CD14-positive monocyte (primary cell): ENCODE results near the gene PPIE. TPM values are rescaled to one million over a fixed set of nuclear protein-coding genes. Genes with fewer than 3 reads are reported as not detected.
A peak's percentile ranks its signal among the peaks of the same experiment; 100 is the strongest.
"Not testable (repeated sequence)": the region's sequence is repeated elsewhere in the genome, so short reads cannot be mapped to it uniquely, and the experiment has no call there.

Experiments
- DNase-seq, 3 donors: peaks; one replicate each; pipeline ENCODE4 v3.0.0-alpha.2; 2011 to 2022
- H2AFZ ChIP-seq: 2 replicates; pipeline ENCODE4 v1.6.0; 2012; ENCODE audit warnings: mild to moderate bottlenecking, low read depth, low read length, inconsistent platforms; ENCODE audit not compliant: insufficient read depth, poor library complexity, severe bottlenecking
- H3K27ac ChIP-seq, 2 donors: 1 replicate in 1 of 2; 2 replicates in 1 of 2; pipeline ENCODE4 v1.5.1; 2012 to 2013; ENCODE audit warnings: low read length in 2 of 2, control low read depth in 1 of 2, inconsistent platforms in 1 of 2, low read depth in 1 of 2, mild to moderate bottlenecking in 1 of 2
- H3K27me3 ChIP-seq, 2 donors: one replicate each; pipeline versions ENCODE4 v1.6.0 to v1.6.1; 2011 to 2013; ENCODE audit warnings: low read length in 2 of 2; ENCODE audit not compliant: control insufficient read depth in 2 of 2, insufficient read depth in 2 of 2
- H3K36me3 ChIP-seq, 2 donors: replicated peaks in 1 of 2; 1 replicate in 1 of 2; 2 replicates in 1 of 2; pipeline versions ENCODE4 v1.5.1 to v1.6.1; 2012 to 2013; ENCODE audit warnings: low read length in 2 of 2, control low read depth in 1 of 2, inconsistent platforms in 1 of 2, mild to moderate bottlenecking in 1 of 2; ENCODE audit not compliant: insufficient read depth in 2 of 2, control insufficient read depth in 1 of 2
- H3K4me1 ChIP-seq, 2 donors: 1 replicate in 1 of 2; 2 replicates in 1 of 2; pipeline versions ENCODE4 v1.5.1 to v1.6.1; 2012 to 2013; ENCODE audit warnings: low read length in 2 of 2, control low read depth in 1 of 2, inconsistent platforms in 1 of 2, mild to moderate bottlenecking in 1 of 2, moderate library complexity in 1 of 2; ENCODE audit not compliant: insufficient read depth in 2 of 2, control insufficient read depth in 1 of 2
- H3K4me2 ChIP-seq: replicated peaks from 2 replicates; pipeline ENCODE3; 2012; ENCODE audit warnings: low read length, moderate library complexity, mild to moderate bottlenecking; ENCODE audit not compliant: poor library complexity, severe bottlenecking; ENCODE audit errors: extremely low read depth
- H3K4me3 ChIP-seq, 3 experiments: fragments of 200-600 bp in 1 of 3; sonication (generic) in 1 of 3; replicated peaks in 1 of 3; 1 replicate in 2 of 3; 2 replicates in 1 of 3; pipeline ENCODE4 v1.5.1; 2011 to 2013; ENCODE audit warnings: low read length in 3 of 3, mild to moderate bottlenecking in 3 of 3, control low read depth in 2 of 3, low read depth in 2 of 3, inconsistent platforms in 1 of 3, moderate library complexity in 1 of 3
- H3K79me2 ChIP-seq: 2 replicates; pipeline ENCODE4 v1.6.0; 2012; ENCODE audit warnings: mild to moderate bottlenecking, control low read depth, inconsistent platforms, low read length, moderate library complexity; ENCODE audit not compliant: insufficient read depth
- H3K9ac ChIP-seq: 2 replicates; pipeline ENCODE4 v1.6.0; 2017; ENCODE audit warnings: low read length, mild to moderate bottlenecking; ENCODE audit not compliant: insufficient read depth, poor library complexity, severe bottlenecking
- H3K9me3 ChIP-seq, 2 donors: replicated peaks in 1 of 2; 1 replicate in 1 of 2; 2 replicates in 1 of 2; pipeline versions ENCODE4 v1.5.1 to v1.6.1; 2012 to 2013; ENCODE audit warnings: low read length in 2 of 2, control low read depth in 1 of 2; ENCODE audit not compliant: control insufficient read depth in 1 of 2, insufficient read depth in 1 of 2
- H4K20me1 ChIP-seq: 2 replicates; pipeline ENCODE4 v1.6.0; 2012; ENCODE audit warnings: mild to moderate bottlenecking, low read length, control low read depth, moderate library complexity; ENCODE audit not compliant: insufficient read depth
- H3K27ac Mint-ChIP-seq, 7 donors: one replicate each; pipeline ENCODE4 v1.8.0; 2020; ENCODE audit warnings: mild to moderate bottlenecking in 7 of 7, mixed read lengths in 7 of 7, moderate library complexity in 6 of 7, inconsistent platforms in 2 of 7
- H3K27me3 Mint-ChIP-seq, 3 donors: one replicate each; pipeline ENCODE4 v1.8.0; 2021 to 2022; ENCODE audit warnings: low read depth in 3 of 3, mild to moderate bottlenecking in 3 of 3, mixed read lengths in 3 of 3, moderate library complexity in 3 of 3, inconsistent platforms in 1 of 3
- H3K36me3 Mint-ChIP-seq, 2 donors: one replicate each; pipeline ENCODE4 v1.8.0; 2020; ENCODE audit warnings: mixed read lengths in 2 of 2, inconsistent platforms in 1 of 2, mild to moderate bottlenecking in 1 of 2
- H3K4me1 Mint-ChIP-seq: one replicate; pipeline ENCODE4 v1.8.0; 2020; ENCODE audit warnings: mild to moderate bottlenecking, mixed read lengths
- H3K4me3 Mint-ChIP-seq, 2 donors: one replicate each; pipeline ENCODE4 v1.8.0; 2020; ENCODE audit warnings: mild to moderate bottlenecking in 2 of 2, mixed read lengths in 2 of 2, moderate library complexity in 1 of 2
- H3K9me3 Mint-ChIP-seq, 7 donors: one replicate each; pipeline ENCODE4 v1.8.0; 2020 to 2022; ENCODE audit warnings: mixed read lengths in 7 of 7, mild to moderate bottlenecking in 6 of 7, moderate library complexity in 6 of 7, inconsistent platforms in 2 of 7
- CTCF ChIP-seq: fragments of 200-600 bp; IDR thresholded peaks from one replicate; pipeline ENCODE4 v1.8.0; 2022; ENCODE audit warnings: antibody characterized with exemption, mild to moderate bottlenecking
- WGBS: methylation state at CpG from one replicate; pipeline ENCODE4 v1.1.5; 2013; ENCODE audit warnings: missing lambda C conversion rate; ENCODE audit not compliant: insufficient coverage; 5-methylcytosine and 5-hydroxymethylcytosine counted together
- intact Hi-C, 2 donors: fragments of 100-400 bp; cut with micrococcal nuclease; formaldehyde crosslinking; loops; one replicate each; pipeline versions ENCODE4 v1.15.0 to v1.15.1; 2023
- polyA plus RNA-seq, 3 donors: library from polyadenylated mRNA; depleted of rRNA in 1 of 3; unstranded in 2 of 3; stranded (reverse) in 1 of 3; fragments of 300-500 nt in 2 of 3; fragments of >200 nt in 1 of 3; fragmentation: Illumina TruSeq in 2 of 3; gene quantifications; 1 replicate in 2 of 3; 2 replicates in 1 of 3; pipeline ENCODE4 v1.2.3, GENCODE V29; 2012 to 2021

Gene PPIE
- polyA plus RNA-seq, 3 donors, result 48.8 to 55.9 (median 48.9) TPM

GRCh38 chr1:39795651-39796050 is 57.0 kb downstream of the PPIE start:
- WGBS, result 36% methylated on average over 1 of the region's 1 CpG
- Histone ChIP-seq H3K27me3 (no peaks in the 10 kb centered on the region), H3K36me3 (no peaks in the 10 kb centered on the region), H3K4me1 (peaks cover 33 to 56% of the 10 kb centered on the region in 2 donors), H3K4me3 (no peak overlapping the region), H3K9ac (no peak overlapping the region), H2AFZ (no peak overlapping the region), H3K27ac (no peak overlapping the region), H4K20me1 (no peaks in the 10 kb centered on the region), H3K9me3 (no peaks in the 10 kb centered on the region), H3K4me2 (no peak overlapping the region), H3K79me2 (peaks cover 5% of the 10 kb centered on the region)
- Mint-ChIP-seq H3K27ac (no peak overlapping the region), H3K4me3 (no peak overlapping the region), H3K9me3 (peaks cover 0 to 2% (median 0%) of the 10 kb centered on the region in 7 donors), H3K27me3 (peaks cover 0 to 3% (median 0%) of the 10 kb centered on the region in 3 donors), H3K4me1 (peaks cover 55% of the 10 kb centered on the region), H3K36me3 (peaks cover 2% of the 10 kb centered on the region in 2 donors)
- intact Hi-C loops, result no loop called here
- no peak for TF ChIP-seq CTCF
- no peak for DNase-seq

- H3K27me3 Mint-ChIP-seq, H3K9me3 ChIP-seq, intact Hi-C loops, H3K36me3 ChIP-seq, H3K27me3 ChIP-seq, H3K36me3 Mint-ChIP-seq, H4K20me1 ChIP-seq, H3K9me3 Mint-ChIP-seq: not testable (repeated sequence)
- H3K4me1 ChIP-seq, result peaks cover 43 to 60% of the 10 kb centered on the region in 2 donors
- peak overlapping the region; percentile 67 for H2AFZ ChIP-seq
- H3K27ac Mint-ChIP-seq, result peak overlapping the region; percentile 91 to 97 (median 95)
- H3K4me1 Mint-ChIP-seq, result peaks cover 56% of the 10 kb centered on the region
- H3K9ac ChIP-seq, result peak overlapping the region; percentile 70
- H3K79me2 ChIP-seq, result peaks cover 15% of the 10 kb centered on the region
- peak; percentile 96 to 99 (median 97) for DNase-seq
- peak overlapping the region; percentile 41 to 69 (median 44) for H3K4me3 ChIP-seq
- H3K4me2 ChIP-seq, result peak overlapping the region; percentile 63
- H3K27ac ChIP-seq, result peak overlapping the region; percentile 76 to 89
- peak overlapping the region; percentile 74 to 78 for H3K4me3 Mint-ChIP-seq
- WGBS, result 39% methylated on average over 9 of the region's 26 CpGs
Measured at GRCh38 chr1:39798859-39799769, 60.4 kb downstream of the PPIE start.
